Medulla oblongata (tissue), 1 donor: Measurements from ENCODE around the gene C16orf92.
"Not testable (repeated sequence)": the region's sequence is repeated elsewhere in the genome, so short reads cannot be mapped to it uniquely, and the experiment has no call there.

ENCODE experiments used
- DNase-seq: peaks from one replicate; pipeline ENCODE4 v3.0.0-alpha.2; 2015; ENCODE audit errors: extremely low spot score

C16orf92 gene

GRCh38 chr16:30027588-30028437, 4.8 kb downstream of the C16orf92 start:
- no peak for DNase-seq

- no peak for DNase-seq
Measured at GRCh38 chr16:30028438-30029076, 5.6 kb downstream of the C16orf92 start.

GRCh38 chr16:30030011-30030685, 7.2 kb downstream of the C16orf92 start:
- no peak for DNase-seq

- no peak for DNase-seq
Measured at GRCh38 chr16:30030841-30031413, 7.9 kb downstream of the C16orf92 start, which contains the start of gene TLCD3B. TSS of gene TLCD3B (minus strand) at chr16:30031271. CDS start at chr16:30030527, 744 bp downstream.

- no peak for DNase-seq
Measured at GRCh38 chr16:30031477-30031918, 8.5 kb downstream of the C16orf92 start.

GRCh38 chr16:30032083-30032819, 9.3 kb downstream of the C16orf92 start:
- DNase-seq = peak; percentile 74

GRCh38 chr16:30033270-30033669, 10.3 kb downstream of the C16orf92 start:
- no peak for DNase-seq

GRCh38 chr16:30040221-30040620, 17.2 kb downstream of the C16orf92 start:
- DNase-seq = no peak

- DNase-seq = not testable (repeated sequence)
Measured at GRCh38 chr16:30040690-30041089, 17.7 kb downstream of the C16orf92 start.

GRCh38 chr16:30041841-30042240, 18.8 kb downstream of the C16orf92 start:
- DNase-seq = peak; percentile 33

- no peak for DNase-seq
Measured at GRCh38 chr16:30046178-30046577, 23.2 kb downstream of the C16orf92 start.

GRCh38 chr16:30046588-30046987, 23.6 kb downstream of the C16orf92 start:
- no peak for DNase-seq

GRCh38 chr16:30049871-30050270, 26.9 kb downstream of the C16orf92 start:
- peak; percentile 83 for DNase-seq

GRCh38 chr16:30051518-30051917, 28.5 kb downstream of the C16orf92 start:
- DNase-seq = no peak

GRCh38 chr16:30052671-30053372, 29.8 kb downstream of the C16orf92 start:
- peak; percentile 79 for DNase-seq

- DNase-seq = no peak
Measured at GRCh38 chr16:30053376-30054015, 30.5 kb downstream of the C16orf92 start.

- no peak for DNase-seq
Measured at GRCh38 chr16:30054451-30054850, 31.5 kb downstream of the C16orf92 start.

- no peak for DNase-seq
Measured at GRCh38 chr16:30054959-30055553, 32.1 kb downstream of the C16orf92 start.

- DNase-seq = no peak
Measured at GRCh38 chr16:30060346-30060745, 37.3 kb downstream of the C16orf92 start.
